PFSK-1 (cell line): ENCODE measurements around the gene RNF151.

Experiments used
- FOXP2 ChIP-seq: optimal IDR thresholded peaks from 2 replicates; pipeline ENCODE3; 2011; ENCODE audit warnings: borderline replicate concordance, control low read depth, inconsistent platforms; ENCODE audit not compliant: insufficient read depth; ENCODE audit errors: extremely low read length, extremely low read depth
- POLR2AphosphoS5 ChIP-seq: IDR thresholded peaks from 2 replicates; pipeline ENCODE4 v1.6.1; 2012; ENCODE audit warnings: low read depth, mild to moderate bottlenecking, control low read depth, low read length, moderate library complexity
- REST ChIP-seq, 2 experiments: IDR thresholded peaks; 2 replicates each; pipeline versions ENCODE4 v1.6.1 to v1.8.0; 2011 to 2012; ENCODE audit warnings: low read depth in 2 of 2, low read length in 2 of 2, control low read depth in 1 of 2, inconsistent platforms in 1 of 2, mild to moderate bottlenecking in 1 of 2, moderate library complexity in 1 of 2; ENCODE audit not compliant: insufficient read depth in 1 of 2
- SIN3A ChIP-seq: IDR thresholded peaks from 2 replicates; pipeline ENCODE4 v1.6.1; 2012; ENCODE audit warnings: mild to moderate bottlenecking, low read length, moderate library complexity, borderline replicate concordance; ENCODE audit not compliant: insufficient read depth
- TAF1 ChIP-seq: IDR thresholded peaks from 2 replicates; pipeline ENCODE4 v1.6.1; 2012; ENCODE audit warnings: low read length, control low read depth, borderline replicate concordance; ENCODE audit not compliant: insufficient read depth

- TF ChIP-seq POLR2AphosphoS5 = no peak
- TF ChIP-seq REST (IDR thresholded peaks at IDR 0.05; ENCODE audit: insufficient read depth in 1 of 2, low read depth in 2 of 2, low read length in 2 of 2) = no peak
- no peak for TF ChIP-seq TAF1
- TF ChIP-seq SIN3A = no peak
- TF ChIP-seq FOXP2 = no peak
Measured at GRCh38 chr16:1940273-1941161, 26.1 kb upstream of the RNF151 start.
